Measurements from ENCODE around the gene LPAR1.

LPAR1 gene

DNA sequence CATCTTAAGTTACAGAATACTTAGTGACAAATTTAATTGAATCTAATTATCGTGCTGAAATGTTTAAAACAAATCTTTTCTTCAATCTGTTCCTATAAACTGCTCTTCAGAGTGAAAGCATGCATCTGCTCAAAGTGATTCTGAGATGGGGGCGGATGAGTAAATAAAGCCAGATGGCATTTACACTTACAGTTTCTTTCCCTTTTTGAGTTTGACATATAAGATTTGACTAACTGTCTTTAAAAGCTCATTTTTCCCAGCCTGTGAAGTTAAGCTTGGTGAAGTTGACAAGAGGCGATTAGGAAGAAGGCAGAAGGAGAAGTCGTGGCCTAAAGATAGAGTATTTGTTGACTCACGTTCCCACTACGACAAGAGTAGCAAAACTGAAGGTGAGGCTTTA, 137.4 kb downstream of the LPAR1 start:
- TF ChIP-seq, protein P1, sequence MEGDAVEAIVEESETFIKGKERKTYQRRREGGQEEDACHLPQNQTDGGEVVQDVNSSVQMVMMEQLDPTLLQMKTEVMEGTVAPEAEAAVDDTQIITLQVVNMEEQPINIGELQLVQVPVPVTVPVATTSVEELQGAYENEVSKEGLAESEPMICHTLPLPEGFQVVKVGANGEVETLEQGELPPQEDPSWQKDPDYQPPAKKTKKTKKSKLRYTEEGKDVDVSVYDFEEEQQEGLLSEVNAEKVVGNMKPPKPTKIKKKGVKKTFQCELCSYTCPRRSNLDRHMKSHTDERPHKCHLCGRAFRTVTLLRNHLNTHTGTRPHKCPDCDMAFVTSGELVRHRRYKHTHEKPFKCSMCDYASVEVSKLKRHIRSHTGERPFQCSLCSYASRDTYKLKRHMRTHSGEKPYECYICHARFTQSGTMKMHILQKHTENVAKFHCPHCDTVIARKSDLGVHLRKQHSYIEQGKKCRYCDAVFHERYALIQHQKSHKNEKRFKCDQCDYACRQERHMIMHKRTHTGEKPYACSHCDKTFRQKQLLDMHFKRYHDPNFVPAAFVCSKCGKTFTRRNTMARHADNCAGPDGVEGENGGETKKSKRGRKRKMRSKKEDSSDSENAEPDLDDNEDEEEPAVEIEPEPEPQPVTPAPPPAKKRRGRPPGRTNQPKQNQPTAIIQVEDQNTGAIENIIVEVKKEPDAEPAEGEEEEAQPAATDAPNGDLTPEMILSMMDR (IDR thresholded peaks at IDR 0.05; ENCODE audit: borderline replicate concordance, control extremely low read depth, extremely low read depth, insufficient read depth, missing control alignments): no peak
- in situ Hi-C loops (cut with MboI; ENCODE audit: low sequenced_read_pairs, unreplicated experiment): no loop called here
- no peak for DNase-seq (ENCODE audit: low spot score)

DNA sequence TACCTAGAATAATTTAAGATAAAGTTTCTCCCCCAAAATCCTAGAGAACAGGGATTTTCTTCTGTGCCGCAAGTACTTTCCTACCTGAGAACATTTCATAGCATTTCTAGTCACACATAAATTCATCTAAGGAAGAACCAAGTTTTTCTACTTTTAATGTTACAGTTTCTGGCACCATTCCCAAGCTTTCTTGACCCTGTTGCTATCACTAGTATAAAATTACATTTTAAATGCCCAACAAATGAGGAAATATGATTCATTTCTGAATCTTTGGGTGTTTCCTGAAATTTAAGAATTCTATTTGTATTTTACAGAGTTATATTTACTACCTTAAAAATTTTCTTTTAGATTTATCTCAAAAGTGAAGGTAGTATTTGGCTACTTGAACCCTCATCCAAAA, 137.8 kb downstream of the LPAR1 start:
- in situ Hi-C loops (cut with MboI; ENCODE audit: low sequenced_read_pairs, unreplicated experiment): no loop called here
- TF ChIP-seq, protein P1 (IDR thresholded peaks at IDR 0.05; ENCODE audit: borderline replicate concordance, control extremely low read depth, extremely low read depth, insufficient read depth, missing control alignments): no peak

GRCh38 chr9:110898866-110899265, 139.4 kb downstream of the LPAR1 start:
- DNase-seq (ENCODE audit: low spot score): no peak
- TF ChIP-seq, protein P1 (IDR thresholded peaks at IDR 0.05; ENCODE audit: borderline replicate concordance, control extremely low read depth, extremely low read depth, insufficient read depth, missing control alignments): no peak
- in situ Hi-C loops (cut with MboI; ENCODE audit: low sequenced_read_pairs, unreplicated experiment): no loop called here

More for the DNA sequence above, 137.8 kb downstream of the LPAR1 start:
- DNase-seq (ENCODE audit: low spot score): no peak

DNA sequence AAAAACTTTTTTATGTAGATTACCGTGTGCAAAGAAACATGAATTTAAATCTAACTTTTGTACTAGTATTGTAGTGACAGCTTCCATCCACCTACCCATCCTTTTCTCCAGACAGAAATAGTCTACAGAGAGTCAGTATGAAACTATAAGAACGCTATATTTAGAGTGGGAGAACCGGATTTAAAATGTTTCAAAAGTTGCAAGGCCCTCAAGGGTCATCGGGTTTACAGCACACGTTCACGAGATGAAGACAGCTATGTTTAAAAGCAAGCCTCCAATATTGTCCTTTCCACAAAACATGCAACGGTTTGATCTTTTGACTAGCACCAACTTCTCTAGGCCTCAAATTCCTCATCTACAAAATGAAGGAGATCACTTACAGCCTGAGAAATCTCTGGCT, 139.9 kb downstream of the LPAR1 start:
- TF ChIP-seq, protein P1 (IDR thresholded peaks at IDR 0.05; ENCODE audit: borderline replicate concordance, control extremely low read depth, extremely low read depth, insufficient read depth, missing control alignments): no peak
- in situ Hi-C loops (cut with MboI; ENCODE audit: low sequenced_read_pairs, unreplicated experiment): no loop called here
- no peak for DNase-seq (ENCODE audit: low spot score)

- no peak for DNase-seq (ENCODE audit: low spot score)
- in situ Hi-C loops (cut with MboI; ENCODE audit: low sequenced_read_pairs, unreplicated experiment): no loop called here
- TF ChIP-seq, protein P1 (IDR thresholded peaks at IDR 0.05; ENCODE audit: borderline replicate concordance, control extremely low read depth, extremely low read depth, insufficient read depth, missing control alignments): no peak
These were observed 140.3 kb downstream of the LPAR1 start for GRCh38 chr9:110897943-110898342.

GRCh38 chr9:110895147-110895905, 142.9 kb downstream of the LPAR1 start:
- no peak for DNase-seq (ENCODE audit: low spot score)
- in situ Hi-C loops (cut with MboI; ENCODE audit: low sequenced_read_pairs, unreplicated experiment): no loop called here
- TF ChIP-seq, protein P1 (IDR thresholded peaks at IDR 0.05; ENCODE audit: borderline replicate concordance, control extremely low read depth, extremely low read depth, insufficient read depth, missing control alignments): no peak
